Measurements from ENCODE around the gene ZNF613. TPM values are rescaled to one million over a fixed set of nuclear protein-coding genes. Genes with fewer than 3 reads are reported as not detected.
"Not testable (repeated sequence)": the region's sequence is repeated elsewhere in the genome, so short reads cannot be mapped to it uniquely, and the experiment has no call there.

ZNF613 gene
- total and polyA plus RNA-seq, 2 donors (not counting 1 experiment from before 2014, with no cell fraction given), result 4.6 to 11.2 TPM

DNA sequence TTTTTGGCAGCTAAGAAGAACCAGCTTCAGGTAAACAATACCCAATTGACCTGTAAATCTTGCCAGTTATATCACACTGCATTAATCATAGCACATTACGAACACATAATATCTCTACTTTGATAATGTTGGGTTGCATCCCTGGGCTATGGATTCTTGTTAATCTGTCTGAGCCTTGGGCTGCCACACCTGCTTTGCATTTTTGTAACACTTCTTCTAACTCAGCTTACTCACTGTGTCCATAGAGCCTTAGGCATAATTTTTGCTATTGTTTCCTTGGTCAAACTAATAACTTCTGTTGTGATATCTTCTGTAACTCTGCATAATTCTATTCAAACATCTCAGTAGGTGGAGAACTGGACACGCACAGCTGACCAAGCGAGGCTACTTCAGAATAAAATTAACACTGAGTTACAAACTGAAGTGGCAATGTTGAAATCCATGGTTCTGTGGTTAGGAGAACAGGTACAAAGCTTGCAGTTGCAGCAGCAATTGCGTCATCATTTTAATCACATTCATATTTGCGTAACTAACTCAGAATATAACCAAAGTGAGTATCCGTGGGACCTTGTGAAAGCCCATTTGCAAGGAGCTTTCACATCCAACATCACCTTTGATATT, 53.0 kb downstream of the ZNF613 start:
- Histone ChIP-seq H3K27me3 (ENCODE audit: control insufficient read depth, insufficient read depth, low read length) (no peaks in the 10 kb centered on the region), H4K20me1 (ENCODE audit: control insufficient read depth, extremely low read depth, insufficient read depth, low read length) (no peaks in the 10 kb centered on the region), H3K27ac (ENCODE audit: insufficient read depth, low read length) (no peak overlapping the region), H3K9me3 (ENCODE audit: control insufficient read depth, insufficient read depth, low read depth, low read length) (no peaks in the 10 kb centered on the region), H3K4me3 (replicated peaks in 1 of 4; ENCODE audit: control extremely low read depth in 1 of 4, insufficient read depth in 1 of 4, low read depth in 3 of 4, low read length in 4 of 4) (no peak overlapping the region), H3K4me1 (ENCODE audit: control insufficient read depth, extremely low read depth, insufficient read depth, low read length) (no peaks in the 10 kb centered on the region), H3K9ac (ENCODE audit: insufficient read depth, low read length) (no peak overlapping the region), H3K79me2 (ENCODE audit: control insufficient read depth, insufficient read depth, low read length) (peaks cover 4% of the 10 kb centered on the region), H3K36me3 (ENCODE audit: control insufficient read depth, insufficient read depth, low read length) (no peaks in the 10 kb centered on the region), H3K4me2 (ENCODE audit: extremely low read depth, insufficient read depth, low read length) (no peak overlapping the region), H2AFZ (ENCODE audit: low read length) (no peak overlapping the region)
- no peak for DNase-seq (ENCODE audit: low read depth in 2 of 2)
- TF ChIP-seq, protein P1, sequence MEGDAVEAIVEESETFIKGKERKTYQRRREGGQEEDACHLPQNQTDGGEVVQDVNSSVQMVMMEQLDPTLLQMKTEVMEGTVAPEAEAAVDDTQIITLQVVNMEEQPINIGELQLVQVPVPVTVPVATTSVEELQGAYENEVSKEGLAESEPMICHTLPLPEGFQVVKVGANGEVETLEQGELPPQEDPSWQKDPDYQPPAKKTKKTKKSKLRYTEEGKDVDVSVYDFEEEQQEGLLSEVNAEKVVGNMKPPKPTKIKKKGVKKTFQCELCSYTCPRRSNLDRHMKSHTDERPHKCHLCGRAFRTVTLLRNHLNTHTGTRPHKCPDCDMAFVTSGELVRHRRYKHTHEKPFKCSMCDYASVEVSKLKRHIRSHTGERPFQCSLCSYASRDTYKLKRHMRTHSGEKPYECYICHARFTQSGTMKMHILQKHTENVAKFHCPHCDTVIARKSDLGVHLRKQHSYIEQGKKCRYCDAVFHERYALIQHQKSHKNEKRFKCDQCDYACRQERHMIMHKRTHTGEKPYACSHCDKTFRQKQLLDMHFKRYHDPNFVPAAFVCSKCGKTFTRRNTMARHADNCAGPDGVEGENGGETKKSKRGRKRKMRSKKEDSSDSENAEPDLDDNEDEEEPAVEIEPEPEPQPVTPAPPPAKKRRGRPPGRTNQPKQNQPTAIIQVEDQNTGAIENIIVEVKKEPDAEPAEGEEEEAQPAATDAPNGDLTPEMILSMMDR (conservative IDR thresholded peaks at IDR 0.05 in 1 of 2, IDR thresholded peaks at IDR 0.05 in 1 of 2; ENCODE audit: low read depth in 1 of 2, low read length in 2 of 2), result no peak
- TF ChIP-seq EZH2 (IDR thresholded peaks at IDR 0.05; ENCODE audit: low read length, missing control alignments), result no peak

DNA sequence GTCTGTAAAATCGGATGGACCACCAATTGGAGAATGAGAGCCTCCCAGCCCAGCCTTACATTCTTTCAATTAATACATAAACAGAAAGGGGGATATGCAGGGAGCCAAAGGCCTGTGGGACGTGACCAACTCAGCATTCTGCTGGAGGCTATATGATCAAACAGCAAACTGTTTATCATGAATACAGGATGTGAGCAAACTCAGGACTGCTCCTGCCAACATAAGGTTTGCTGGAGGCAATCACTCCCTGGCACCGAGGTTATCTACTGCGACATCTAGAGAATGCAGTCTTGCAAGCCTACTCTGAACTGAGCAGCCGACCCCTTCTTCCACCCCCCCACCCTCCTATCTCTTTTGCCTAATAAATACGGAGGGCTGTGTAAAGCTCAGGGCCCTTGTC, 53.7 kb downstream of the ZNF613 start:
- H3K9me3 ChIP-seq (ENCODE audit: control insufficient read depth, insufficient read depth, low read depth, low read length); H3K4me3 ChIP-seq (replicated peaks in 1 of 4; ENCODE audit: control extremely low read depth in 1 of 4, insufficient read depth in 1 of 4, low read depth in 3 of 4, low read length in 4 of 4); H3K27ac ChIP-seq (ENCODE audit: insufficient read depth, low read length); H4K20me1 ChIP-seq (ENCODE audit: control insufficient read depth, extremely low read depth, insufficient read depth, low read length); H3K79me2 ChIP-seq (ENCODE audit: control insufficient read depth, insufficient read depth, low read length); H3K36me3 ChIP-seq (ENCODE audit: control insufficient read depth, insufficient read depth, low read length); H3K4me1 ChIP-seq (ENCODE audit: control insufficient read depth, extremely low read depth, insufficient read depth, low read length); H3K9ac ChIP-seq (ENCODE audit: insufficient read depth, low read length); H3K27me3 ChIP-seq (ENCODE audit: control insufficient read depth, insufficient read depth, low read length); DNase-seq (ENCODE audit: low read depth in 2 of 2); H3K4me2 ChIP-seq (ENCODE audit: extremely low read depth, insufficient read depth, low read length); H2AFZ ChIP-seq (ENCODE audit: low read length): not testable (repeated sequence)

DNA sequence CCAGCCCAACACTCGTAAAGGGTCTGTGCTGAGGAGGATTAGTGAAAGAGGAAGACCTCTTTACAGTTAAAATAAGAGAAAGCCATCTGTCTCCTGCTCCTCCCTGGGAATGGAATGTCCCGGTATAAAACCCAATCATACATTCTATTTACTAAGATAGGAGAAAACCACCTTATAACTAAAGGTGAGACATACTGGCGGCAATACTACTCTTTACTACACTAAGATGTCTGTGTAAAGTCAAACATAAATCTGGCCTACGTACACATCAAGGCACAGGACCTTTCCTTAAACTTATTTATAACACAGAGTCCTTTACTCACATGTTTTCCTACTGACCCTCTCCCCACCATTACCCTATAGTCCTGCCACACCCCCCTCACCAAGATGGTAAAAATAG, 56.1 kb downstream of the ZNF613 start:
- Histone ChIP-seq H3K9ac (ENCODE audit: insufficient read depth, low read length) (no peak overlapping the region), H3K4me2 (ENCODE audit: extremely low read depth, insufficient read depth, low read length) (no peak overlapping the region), H3K27me3 (ENCODE audit: control insufficient read depth, insufficient read depth, low read length) (no peaks in the 10 kb centered on the region), H3K9me3 (ENCODE audit: control insufficient read depth, insufficient read depth, low read depth, low read length) (no peaks in the 10 kb centered on the region), H3K4me3 (replicated peaks in 1 of 4; ENCODE audit: control extremely low read depth in 1 of 4, insufficient read depth in 1 of 4, low read depth in 3 of 4, low read length in 4 of 4) (no peak overlapping the region), H3K27ac (ENCODE audit: insufficient read depth, low read length) (no peak overlapping the region), H3K79me2 (ENCODE audit: control insufficient read depth, insufficient read depth, low read length) (peaks cover 14% of the 10 kb centered on the region), H3K36me3 (ENCODE audit: control insufficient read depth, insufficient read depth, low read length) (no peaks in the 10 kb centered on the region), H2AFZ (ENCODE audit: low read length) (no peak overlapping the region), H3K4me1 (ENCODE audit: control insufficient read depth, extremely low read depth, insufficient read depth, low read length) (no peaks in the 10 kb centered on the region), H4K20me1 (ENCODE audit: control insufficient read depth, extremely low read depth, insufficient read depth, low read length) (no peaks in the 10 kb centered on the region)
- DNase-seq (ENCODE audit: low read depth in 2 of 2), result no peak
- no peak for TF ChIP-seq EZH2 (IDR thresholded peaks at IDR 0.05; ENCODE audit: low read length, missing control alignments)
- TF ChIP-seq, protein P1 (conservative IDR thresholded peaks at IDR 0.05 in 1 of 2, IDR thresholded peaks at IDR 0.05 in 1 of 2; ENCODE audit: low read depth in 1 of 2, low read length in 2 of 2), result no peak

All from fibroblast of lung (primary cell).